Loucy (cell line): ENCODE data around the gene SHISA5.

Experiments
- EZH2phosphoT487 ChIP-seq: fragments of 200-600 bp; IDR thresholded peaks from 2 replicates; pipeline ENCODE4 v1.6.1; 2018; ENCODE audit warnings: antibody characterized with exemption, mild to moderate bottlenecking, moderate library complexity, borderline replicate concordance
- TF ChIP-seq, protein P1 (sequence below): fragments of 200-600 bp; sonication (generic); conservative IDR thresholded peaks from 2 replicates; pipeline ENCODE4 v1.5.1; 2014; ENCODE audit warnings: mild to moderate bottlenecking, antibody characterized with exemption, low read length

DNA sequence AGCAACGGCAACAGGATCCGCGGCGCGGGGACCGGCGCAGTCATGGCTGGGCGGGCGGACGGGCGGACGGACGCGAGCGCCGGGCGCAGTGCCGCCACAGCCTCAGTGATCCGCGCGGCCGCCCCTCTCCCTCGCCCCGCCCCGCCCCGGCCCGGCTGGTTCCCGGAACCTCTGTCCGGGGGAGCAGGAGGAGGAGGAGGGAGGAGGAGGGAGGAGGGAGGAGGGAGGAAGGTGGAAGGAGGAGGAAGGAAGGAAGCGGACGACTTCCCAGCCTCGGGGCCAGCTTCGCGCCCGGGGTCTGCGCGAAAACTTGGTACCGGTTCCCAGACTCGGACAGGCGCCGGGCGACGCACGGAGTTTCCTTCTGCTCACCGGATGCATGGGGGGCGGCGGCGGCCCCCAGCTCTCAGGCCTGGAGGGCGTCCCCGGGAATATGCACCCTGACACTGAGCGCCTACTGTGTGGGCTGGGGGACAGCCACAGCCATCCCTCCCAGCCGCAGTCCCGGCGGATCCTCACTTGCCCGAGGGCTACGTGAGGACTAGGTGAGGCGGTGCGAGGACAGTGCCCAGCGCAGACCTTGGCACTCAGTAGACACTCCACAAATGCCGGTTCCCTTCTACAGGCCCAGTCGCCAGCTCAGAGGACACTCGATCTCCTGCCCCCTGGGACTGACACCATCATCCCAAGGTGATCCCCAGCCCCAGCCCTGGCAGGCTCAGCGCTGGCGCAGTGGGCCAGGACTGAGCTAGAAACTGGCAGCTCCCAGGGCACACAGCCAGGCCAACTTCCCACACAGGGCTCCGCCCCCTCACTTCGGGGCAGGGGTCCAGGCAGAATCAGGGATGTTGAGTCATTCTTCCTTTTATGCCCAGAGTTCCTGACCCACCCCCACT, at the start of gene SHISA5:
- TF ChIP-seq, protein P1, sequence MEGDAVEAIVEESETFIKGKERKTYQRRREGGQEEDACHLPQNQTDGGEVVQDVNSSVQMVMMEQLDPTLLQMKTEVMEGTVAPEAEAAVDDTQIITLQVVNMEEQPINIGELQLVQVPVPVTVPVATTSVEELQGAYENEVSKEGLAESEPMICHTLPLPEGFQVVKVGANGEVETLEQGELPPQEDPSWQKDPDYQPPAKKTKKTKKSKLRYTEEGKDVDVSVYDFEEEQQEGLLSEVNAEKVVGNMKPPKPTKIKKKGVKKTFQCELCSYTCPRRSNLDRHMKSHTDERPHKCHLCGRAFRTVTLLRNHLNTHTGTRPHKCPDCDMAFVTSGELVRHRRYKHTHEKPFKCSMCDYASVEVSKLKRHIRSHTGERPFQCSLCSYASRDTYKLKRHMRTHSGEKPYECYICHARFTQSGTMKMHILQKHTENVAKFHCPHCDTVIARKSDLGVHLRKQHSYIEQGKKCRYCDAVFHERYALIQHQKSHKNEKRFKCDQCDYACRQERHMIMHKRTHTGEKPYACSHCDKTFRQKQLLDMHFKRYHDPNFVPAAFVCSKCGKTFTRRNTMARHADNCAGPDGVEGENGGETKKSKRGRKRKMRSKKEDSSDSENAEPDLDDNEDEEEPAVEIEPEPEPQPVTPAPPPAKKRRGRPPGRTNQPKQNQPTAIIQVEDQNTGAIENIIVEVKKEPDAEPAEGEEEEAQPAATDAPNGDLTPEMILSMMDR = no peak
- no peak for TF ChIP-seq EZH2phosphoT487
